ENCODE measurements around the gene MAG.
A peak's percentile ranks its signal among the peaks of the same experiment; 100 is the strongest.

The MAG gene

GRCh38 chr19:35268536-35269437 lies 23.2 kb upstream of the MAG start, which contains the start of gene USF2:
Gene USF2 (plus strand): TSS chr19:35268962. CDS start chr19:35269102, 140 bp downstream.
- H3K4me1 ChIP-seq (ENCODE audit: control insufficient read depth, insufficient read depth, low read length): peaks cover 24% of the 10 kb centered on the region
- ChIA-PET POLR2A (interaction anchor here (0.6 to 2.5 kb wide), 10 partner anchors 8 to 376 kb away, joined by 3 to 17 read pairs (median 4); no protein-coding TSS in a partner anchor), CTCF (interaction anchor here (0.5 to 2.5 kb wide), 14 partner anchors 8 to 1141 kb away, joined by 3 to 21 read pairs (median 4); partner anchors contain the start of gene HAMP)
- H3K4me3 ChIP-seq (ENCODE audit: low read depth, low read length): peak within 1 kb of the TSS; percentile 55
- peaks cover 48 to 67% of the 10 kb centered on the region in 2 experiments for H3K36me3 ChIP-seq (ENCODE audit: control insufficient read depth in 2 of 2, insufficient read depth in 1 of 2, low read length in 2 of 2)
- H3K27ac ChIP-seq (ENCODE audit: extremely low read depth, low read depth, low read length): peak within 1 kb of the TSS; percentile 100
- no peaks in the 10 kb centered on the region for H3K9me3 ChIP-seq (ENCODE audit: control insufficient read depth, insufficient read depth, low read depth, low read length)
- no peak for TF ChIP-seq GLI2 (tag by site-specific recombination; IDR thresholded peaks at IDR 0.05; ENCODE audit: borderline replicate concordance, low read depth)
- no peak for TF ChIP-seq SP2 (tag by site-specific recombination; IDR thresholded peaks at IDR 0.05)
- TF ChIP-seq ZNF48 (tag by site-specific recombination; IDR thresholded peaks at IDR 0.05): no peak
- TF ChIP-seq PRDM10 (tag by site-specific recombination; IDR thresholded peaks at IDR 0.05): no peak
- peak; percentile 34; the same call in 1 of the 2 replicates for TF ChIP-seq OSR2 (tag by site-specific recombination; IDR thresholded peaks at IDR 0.05)
- TF ChIP-seq ZNF16 (tag by site-specific recombination; IDR thresholded peaks at IDR 0.05; ENCODE audit: low read depth): no peak
- TF ChIP-seq INSM2 (tag by site-specific recombination; IDR thresholded peaks at IDR 0.05): no peak
- no peak for TF ChIP-seq SP7 (tag by site-specific recombination; IDR thresholded peaks at IDR 0.05)
- no peak for TF ChIP-seq ZNF776 (tag by site-specific recombination; IDR thresholded peaks at IDR 0.05; ENCODE audit: borderline replicate concordance)
- no peak for TF ChIP-seq ZNF211 (tag by site-specific recombination; IDR thresholded peaks at IDR 0.05; ENCODE audit: low read depth)
- TF ChIP-seq ZNF521 (tag by site-specific recombination; IDR thresholded peaks at IDR 0.05): no peak
- 0 out of 2 replicates have a peak, but pooled peaks have one; percentile 35 for TF ChIP-seq ZBTB6 (tag by site-specific recombination; IDR thresholded peaks at IDR 0.05)
- TF ChIP-seq ZNF174 (tag by site-specific recombination; IDR thresholded peaks at IDR 0.05): no peak
- TF ChIP-seq ZNF157 (tag by site-specific recombination; IDR thresholded peaks at IDR 0.05): no peak
- no peak for TF ChIP-seq ZNF266 (tag by site-specific recombination; IDR thresholded peaks at IDR 0.05; ENCODE audit: low read depth)
- TF ChIP-seq ZBTB21 (tag by site-specific recombination; IDR thresholded peaks at IDR 0.05): no peak
- TF ChIP-seq ZNF747 (tag by site-specific recombination; IDR thresholded peaks at IDR 0.05): no peak
- TF ChIP-seq WT1 (tag by site-specific recombination; IDR thresholded peaks at IDR 0.05): no peak
- no peak for TF ChIP-seq ZNF777 (tag by site-specific recombination; IDR thresholded peaks at IDR 0.05; ENCODE audit: borderline replicate concordance)
- TF ChIP-seq ZNF704 (tag by site-specific recombination; IDR thresholded peaks at IDR 0.05): no peak
- no peak for TF ChIP-seq ZNF280D (tag by site-specific recombination; IDR thresholded peaks at IDR 0.05)
- peak; percentile 83 for TF ChIP-seq ZBTB44 (tag by site-specific recombination; IDR thresholded peaks at IDR 0.05)
- no peak for TF ChIP-seq ZNF629 (tag by site-specific recombination; IDR thresholded peaks at IDR 0.05)
- TF ChIP-seq BCL11B (tag by site-specific recombination; IDR thresholded peaks at IDR 0.05; ENCODE audit: low read depth): no peak
